AG09319 (cell line): ENCODE measurements around the gene LRRC8B.

Experiments
- DNase-seq: peaks from one replicate; pipeline ENCODE4 v3.0.0-alpha.2; 2010; ENCODE audit warnings: low read depth; ENCODE audit errors: extremely low read depth
- CTCF ChIP-seq: IDR thresholded peaks from 2 replicates; pipeline ENCODE4 v1.5.1; 2011; ENCODE audit warnings: low read depth, mild to moderate bottlenecking, inconsistent platforms, low read length, moderate library complexity

Gene LRRC8B

GRCh38 chr1:89565521-89565920 lies 40.9 kb downstream of the LRRC8B start:
- TF ChIP-seq CTCF = no peak
- no peak for DNase-seq

GRCh38 chr1:89566761-89567174 lies 42.1 kb downstream of the LRRC8B start:
- TF ChIP-seq CTCF = no peak
- DNase-seq = no peak

GRCh38 chr1:89567797-89568196 lies 43.2 kb downstream of the LRRC8B start:
- no peak for TF ChIP-seq CTCF
- DNase-seq = no peak

GRCh38 chr1:89573410-89573809 lies 48.8 kb downstream of the LRRC8B start:
- DNase-seq = no peak
- no peak for TF ChIP-seq CTCF

GRCh38 chr1:89574621-89575020 lies 50.0 kb downstream of the LRRC8B start:
- DNase-seq = no peak
- no peak for TF ChIP-seq CTCF

GRCh38 chr1:89575207-89575606 lies 50.6 kb downstream of the LRRC8B start:
- DNase-seq = no peak
- TF ChIP-seq CTCF = no peak

- DNase-seq = no peak
- TF ChIP-seq CTCF = no peak
These were observed 51.4 kb downstream of the LRRC8B start for GRCh38 chr1:89576013-89576412.
